ENCODE measurements around the gene GAPVD1.

DNA sequence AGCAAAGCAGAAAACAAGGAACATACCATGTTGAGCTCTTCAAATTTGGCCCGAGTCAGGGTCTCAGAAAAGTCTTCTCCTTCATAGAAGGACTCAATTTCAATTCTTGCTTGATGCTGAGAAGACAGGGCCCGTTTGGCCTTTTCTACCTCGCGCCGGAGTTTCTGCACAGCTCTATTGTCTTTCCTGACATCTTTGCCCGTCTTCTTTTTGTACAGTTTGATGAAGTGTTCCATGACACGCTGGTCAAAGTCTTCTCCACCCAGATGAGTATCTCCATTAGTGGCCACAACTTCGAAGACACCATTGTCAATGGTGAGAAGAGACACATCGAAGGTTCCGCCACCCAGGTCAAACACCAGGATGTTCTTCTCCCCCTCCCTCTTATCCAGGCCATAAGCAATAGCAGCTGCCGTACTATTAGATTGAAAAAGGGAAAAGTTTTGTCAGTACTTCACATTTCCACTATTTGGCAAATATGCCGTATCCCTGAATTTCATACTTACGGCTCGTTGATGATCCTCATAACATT, 22.6 kb upstream of the GAPVD1 start:
- TF ChIP-seq, protein P1, sequence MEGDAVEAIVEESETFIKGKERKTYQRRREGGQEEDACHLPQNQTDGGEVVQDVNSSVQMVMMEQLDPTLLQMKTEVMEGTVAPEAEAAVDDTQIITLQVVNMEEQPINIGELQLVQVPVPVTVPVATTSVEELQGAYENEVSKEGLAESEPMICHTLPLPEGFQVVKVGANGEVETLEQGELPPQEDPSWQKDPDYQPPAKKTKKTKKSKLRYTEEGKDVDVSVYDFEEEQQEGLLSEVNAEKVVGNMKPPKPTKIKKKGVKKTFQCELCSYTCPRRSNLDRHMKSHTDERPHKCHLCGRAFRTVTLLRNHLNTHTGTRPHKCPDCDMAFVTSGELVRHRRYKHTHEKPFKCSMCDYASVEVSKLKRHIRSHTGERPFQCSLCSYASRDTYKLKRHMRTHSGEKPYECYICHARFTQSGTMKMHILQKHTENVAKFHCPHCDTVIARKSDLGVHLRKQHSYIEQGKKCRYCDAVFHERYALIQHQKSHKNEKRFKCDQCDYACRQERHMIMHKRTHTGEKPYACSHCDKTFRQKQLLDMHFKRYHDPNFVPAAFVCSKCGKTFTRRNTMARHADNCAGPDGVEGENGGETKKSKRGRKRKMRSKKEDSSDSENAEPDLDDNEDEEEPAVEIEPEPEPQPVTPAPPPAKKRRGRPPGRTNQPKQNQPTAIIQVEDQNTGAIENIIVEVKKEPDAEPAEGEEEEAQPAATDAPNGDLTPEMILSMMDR (IDR thresholded peaks at IDR 0.05) = no peak
- TF ChIP-seq POLR2A (IDR thresholded peaks at IDR 0.05) = no peak

All from lower leg skin (tissue), 3 donors.